ENCODE measurements around the gene PLXDC1. TPM values are rescaled to one million over a fixed set of nuclear protein-coding genes. Genes with fewer than 3 reads are reported as not detected.
"Not testable (repeated sequence)": the region's sequence is repeated elsewhere in the genome, so short reads cannot be mapped to it uniquely, and the experiment has no call there.

The PLXDC1 gene
- polyA plus RNA-seq, 2 donors, result 4.7 to 6.0 TPM

GRCh38 chr17:39139161-39139511, 12.3 kb downstream of the PLXDC1 start:
- 60 to 65% methylated on average over 2 of the region's 2 CpGs for WGBS, 2 donors
- H3K4me3 ChIP-seq (ENCODE audit: low read depth in 1 of 2, low read length in 2 of 2), result no peak overlapping the region
- no peaks in the 10 kb centered on the region for H3K27me3 ChIP-seq (ENCODE audit: control insufficient read depth in 1 of 2, insufficient read depth in 2 of 2, low read length in 2 of 2)
- H3K4me1 ChIP-seq (ENCODE audit: control insufficient read depth in 2 of 2, insufficient read depth in 2 of 2, low read length in 1 of 2), result peaks cover 3 to 9% of the 10 kb centered on the region in 2 donors
- H3K9me3 ChIP-seq (ENCODE audit: control insufficient read depth in 2 of 2, insufficient read depth in 1 of 2, low read depth in 1 of 2, low read length in 1 of 2), result no peaks in the 10 kb centered on the region
- no peaks in the 10 kb centered on the region for H3K36me3 ChIP-seq (ENCODE audit: control insufficient read depth in 2 of 2, insufficient read depth in 2 of 2, low read length in 1 of 2)
- H3K27ac ChIP-seq (ENCODE audit: low read depth in 2 of 2, low read length in 1 of 2), result no peak overlapping the region

DNA sequence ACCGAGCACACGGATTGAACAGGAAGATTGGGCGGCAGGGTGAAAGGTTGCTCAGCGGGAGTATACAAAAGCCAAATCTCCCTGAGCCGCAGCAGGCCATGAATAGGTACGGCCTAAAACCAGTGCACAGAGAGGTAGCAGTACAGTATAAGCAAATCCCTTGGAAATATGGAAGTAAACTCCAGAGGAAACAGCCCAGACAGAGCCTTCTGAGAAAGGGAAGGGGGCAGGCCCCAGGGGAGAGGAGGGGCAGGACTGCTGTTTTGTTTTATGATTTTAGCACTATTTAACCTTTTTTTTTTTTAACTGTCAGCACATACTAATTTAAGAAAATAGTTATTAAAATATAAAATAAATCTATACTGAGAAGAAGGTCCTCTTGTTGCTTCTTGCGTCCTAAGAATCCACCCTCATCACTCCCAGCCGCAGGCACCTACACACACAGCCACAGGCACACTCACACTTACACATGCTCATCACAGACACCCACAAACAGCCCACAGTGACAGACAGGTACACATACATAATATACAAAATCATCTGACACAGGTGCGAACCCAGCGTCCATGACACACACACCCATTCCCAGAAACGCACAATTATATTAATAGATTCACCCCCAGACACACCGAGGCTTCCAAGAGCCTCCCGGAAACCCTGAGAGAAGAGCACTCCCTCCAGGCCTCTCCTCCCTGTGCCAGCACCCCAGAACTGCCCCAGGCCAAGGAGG, 12.8 kb downstream of the PLXDC1 start:
- Histone ChIP-seq H3K4me1 (ENCODE audit: control insufficient read depth in 2 of 2, insufficient read depth in 2 of 2, low read length in 1 of 2) (peaks cover 2 to 6% of the 10 kb centered on the region in 2 donors), H3K9me3 (ENCODE audit: control insufficient read depth in 2 of 2, insufficient read depth in 1 of 2, low read depth in 1 of 2, low read length in 1 of 2) (no peaks in the 10 kb centered on the region), H3K27ac (ENCODE audit: low read depth in 2 of 2, low read length in 1 of 2) (no peak overlapping the region), H3K27me3 (ENCODE audit: control insufficient read depth in 1 of 2, insufficient read depth in 2 of 2, low read length in 2 of 2) (no peaks in the 10 kb centered on the region), H3K4me3 (ENCODE audit: low read depth in 1 of 2, low read length in 2 of 2) (no peak overlapping the region), H3K36me3 (ENCODE audit: control insufficient read depth in 2 of 2, insufficient read depth in 2 of 2, low read length in 1 of 2) (no peaks in the 10 kb centered on the region)
- 74 to 75% methylated on average over 13 of the region's 13 CpGs for WGBS, 2 donors

GRCh38 chr17:39134878-39135277, 16.6 kb downstream of the PLXDC1 start:
- Histone ChIP-seq H3K36me3 (ENCODE audit: control insufficient read depth in 2 of 2, insufficient read depth in 2 of 2, low read length in 1 of 2) (no peaks in the 10 kb centered on the region), H3K27me3 (ENCODE audit: control insufficient read depth in 1 of 2, insufficient read depth in 2 of 2, low read length in 2 of 2) (no peaks in the 10 kb centered on the region), H3K4me3 (ENCODE audit: low read depth in 1 of 2, low read length in 2 of 2) (no peak overlapping the region), H3K4me1 (ENCODE audit: control insufficient read depth in 2 of 2, insufficient read depth in 2 of 2, low read length in 1 of 2) (peaks cover 0 to 6% of the 10 kb centered on the region in 2 donors), H3K9me3 (ENCODE audit: control insufficient read depth in 2 of 2, insufficient read depth in 1 of 2, low read depth in 1 of 2, low read length in 1 of 2) (no peaks in the 10 kb centered on the region), H3K27ac (ENCODE audit: low read depth in 2 of 2, low read length in 1 of 2) (no peak overlapping the region)
- WGBS, 2 donors, result 68 to 73% methylated on average over 6 of the region's 6 CpGs

- 71 to 77% methylated on average over 7 of the region's 7 CpGs for WGBS, 2 donors
- Histone ChIP-seq H3K4me1 (ENCODE audit: control insufficient read depth in 2 of 2, insufficient read depth in 2 of 2, low read length in 1 of 2) (no peaks in the 10 kb centered on the region), H3K4me3 (ENCODE audit: low read depth in 1 of 2, low read length in 2 of 2) (no peak overlapping the region), H3K9me3 (ENCODE audit: control insufficient read depth in 2 of 2, insufficient read depth in 1 of 2, low read depth in 1 of 2, low read length in 1 of 2) (no peaks in the 10 kb centered on the region), H3K27me3 (ENCODE audit: control insufficient read depth in 1 of 2, insufficient read depth in 2 of 2, low read length in 2 of 2) (no peaks in the 10 kb centered on the region), H3K36me3 (ENCODE audit: control insufficient read depth in 2 of 2, insufficient read depth in 2 of 2, low read length in 1 of 2) (no peaks in the 10 kb centered on the region), H3K27ac (ENCODE audit: low read depth in 2 of 2, low read length in 1 of 2) (no peak overlapping the region)
Measured at GRCh38 chr17:39132192-39132610, 19.2 kb downstream of the PLXDC1 start.

- no peaks in the 10 kb centered on the region for H3K27me3 ChIP-seq (ENCODE audit: control insufficient read depth in 1 of 2, insufficient read depth in 2 of 2, low read length in 2 of 2)
- no peak overlapping the region for H3K4me3 ChIP-seq (ENCODE audit: low read depth in 1 of 2, low read length in 2 of 2)
- H3K4me1 ChIP-seq (ENCODE audit: control insufficient read depth in 2 of 2, insufficient read depth in 2 of 2, low read length in 1 of 2), result no peaks in the 10 kb centered on the region
- H3K36me3 ChIP-seq (ENCODE audit: control insufficient read depth in 2 of 2, insufficient read depth in 2 of 2, low read length in 1 of 2), result no peaks in the 10 kb centered on the region
- peak overlapping the region in 1 of 2 donors; percentile 53 for H3K27ac ChIP-seq (ENCODE audit: low read depth in 2 of 2, low read length in 1 of 2)
- no peaks in the 10 kb centered on the region for H3K9me3 ChIP-seq (ENCODE audit: control insufficient read depth in 2 of 2, insufficient read depth in 1 of 2, low read depth in 1 of 2, low read length in 1 of 2)
- WGBS, 2 donors, result 78 to 79% methylated on average over 6 of the region's 6 CpGs
Measured at GRCh38 chr17:39131616-39132015, 19.8 kb downstream of the PLXDC1 start.

DNA sequence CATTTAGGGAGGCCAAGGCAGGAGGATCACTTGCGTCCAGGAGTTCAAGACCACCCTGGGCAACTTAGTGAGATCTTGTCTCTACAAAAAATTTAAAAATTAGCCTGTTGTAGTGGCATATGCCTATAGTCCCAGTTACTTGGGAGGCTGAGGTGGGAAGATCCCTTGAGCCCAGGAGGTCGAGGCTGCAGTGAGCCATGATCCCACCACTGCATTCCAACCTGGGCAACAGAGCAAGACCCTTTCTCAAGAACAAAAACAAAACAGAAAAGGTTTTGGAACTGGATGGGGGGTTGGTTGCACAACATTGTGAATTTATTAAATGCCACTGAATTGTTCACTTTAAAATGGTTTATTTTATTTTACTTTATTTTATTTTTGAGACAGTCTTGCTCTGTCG, 21.2 kb downstream of the PLXDC1 start:
- H3K4me3 ChIP-seq (ENCODE audit: low read depth in 1 of 2, low read length in 2 of 2), result no peak overlapping the region
- no peaks in the 10 kb centered on the region for H3K36me3 ChIP-seq (ENCODE audit: control insufficient read depth in 2 of 2, insufficient read depth in 2 of 2, low read length in 1 of 2)
- 90 to 92% methylated on average over 3 of the region's 3 CpGs for WGBS, 2 donors
- H3K9me3 ChIP-seq (ENCODE audit: control insufficient read depth in 2 of 2, insufficient read depth in 1 of 2, low read depth in 1 of 2, low read length in 1 of 2), result no peaks in the 10 kb centered on the region
- H3K4me1 ChIP-seq (ENCODE audit: control insufficient read depth in 2 of 2, insufficient read depth in 2 of 2, low read length in 1 of 2), result no peaks in the 10 kb centered on the region
- no peak overlapping the region for H3K27ac ChIP-seq (ENCODE audit: low read depth in 2 of 2, low read length in 1 of 2)
- H3K27me3 ChIP-seq (ENCODE audit: control insufficient read depth in 1 of 2, insufficient read depth in 2 of 2, low read length in 2 of 2), result no peaks in the 10 kb centered on the region

DNA sequence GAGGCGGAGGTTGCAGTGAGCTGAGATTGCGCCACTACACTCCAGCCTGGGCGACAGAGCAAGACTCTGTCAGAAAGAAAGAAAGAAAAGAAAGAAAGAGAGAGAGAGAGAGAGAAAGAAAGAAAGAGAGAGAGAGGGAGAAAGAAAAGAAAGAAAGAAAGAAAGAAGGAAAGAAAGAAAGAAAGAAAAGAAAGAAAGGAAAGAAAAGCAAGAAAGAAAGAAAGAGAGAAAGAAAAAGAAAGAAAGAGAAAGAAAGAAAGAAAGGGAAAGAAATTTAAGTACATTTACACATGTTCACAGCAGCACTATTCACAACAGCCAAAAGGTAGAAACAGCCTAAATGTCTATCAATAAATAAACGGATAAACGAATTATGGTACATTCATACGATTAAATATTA, 21.9 kb downstream of the PLXDC1 start:
- not testable (repeated sequence) for H3K4me1 ChIP-seq (ENCODE audit: control insufficient read depth in 2 of 2, insufficient read depth in 2 of 2, low read length in 1 of 2); H3K9me3 ChIP-seq (ENCODE audit: control insufficient read depth in 2 of 2, insufficient read depth in 1 of 2, low read depth in 1 of 2, low read length in 1 of 2); H3K27me3 ChIP-seq (ENCODE audit: control insufficient read depth in 1 of 2, insufficient read depth in 2 of 2, low read length in 2 of 2); H3K27ac ChIP-seq (ENCODE audit: low read depth in 2 of 2, low read length in 1 of 2); H3K4me3 ChIP-seq (ENCODE audit: low read depth in 1 of 2, low read length in 2 of 2); H3K36me3 ChIP-seq (ENCODE audit: control insufficient read depth in 2 of 2, insufficient read depth in 2 of 2, low read length in 1 of 2)
- 77 to 97% methylated on average over 6 of the region's 6 CpGs for whole genome bisulfite sequencing, 2 donors

- Histone ChIP-seq H3K27ac (ENCODE audit: low read depth in 2 of 2, low read length in 1 of 2) (no peak overlapping the region), H3K4me1 (ENCODE audit: control insufficient read depth in 2 of 2, insufficient read depth in 2 of 2, low read length in 1 of 2) (peaks cover 0 to 2% of the 10 kb centered on the region in 2 donors), H3K4me3 (ENCODE audit: low read depth in 1 of 2, low read length in 2 of 2) (no peak overlapping the region), H3K27me3 (ENCODE audit: control insufficient read depth in 1 of 2, insufficient read depth in 2 of 2, low read length in 2 of 2) (no peaks in the 10 kb centered on the region), H3K9me3 (ENCODE audit: control insufficient read depth in 2 of 2, insufficient read depth in 1 of 2, low read depth in 1 of 2, low read length in 1 of 2) (no peaks in the 10 kb centered on the region), H3K36me3 (ENCODE audit: control insufficient read depth in 2 of 2, insufficient read depth in 2 of 2, low read length in 1 of 2) (no peaks in the 10 kb centered on the region)
- 71 to 72% methylated on average over 6 of the region's 6 CpGs for WGBS, 2 donors
Measured at GRCh38 chr17:39126436-39126835, 25.0 kb downstream of the PLXDC1 start.

GRCh38 chr17:39125143-39125875, 26.1 kb downstream of the PLXDC1 start:
- Histone ChIP-seq H3K27me3 (ENCODE audit: control insufficient read depth in 1 of 2, insufficient read depth in 2 of 2, low read length in 2 of 2) (no peaks in the 10 kb centered on the region), H3K27ac (ENCODE audit: low read depth in 2 of 2, low read length in 1 of 2) (no peak overlapping the region), H3K4me1 (ENCODE audit: control insufficient read depth in 2 of 2, insufficient read depth in 2 of 2, low read length in 1 of 2) (peaks cover 0 to 2% of the 10 kb centered on the region in 2 donors), H3K36me3 (ENCODE audit: control insufficient read depth in 2 of 2, insufficient read depth in 2 of 2, low read length in 1 of 2) (no peaks in the 10 kb centered on the region), H3K9me3 (ENCODE audit: control insufficient read depth in 2 of 2, insufficient read depth in 1 of 2, low read depth in 1 of 2, low read length in 1 of 2) (no peaks in the 10 kb centered on the region), H3K4me3 (ENCODE audit: low read depth in 1 of 2, low read length in 2 of 2) (no peak overlapping the region)
- WGBS, 2 donors, result 87 to 93% methylated on average over 2 of the region's 2 CpGs

DNA sequence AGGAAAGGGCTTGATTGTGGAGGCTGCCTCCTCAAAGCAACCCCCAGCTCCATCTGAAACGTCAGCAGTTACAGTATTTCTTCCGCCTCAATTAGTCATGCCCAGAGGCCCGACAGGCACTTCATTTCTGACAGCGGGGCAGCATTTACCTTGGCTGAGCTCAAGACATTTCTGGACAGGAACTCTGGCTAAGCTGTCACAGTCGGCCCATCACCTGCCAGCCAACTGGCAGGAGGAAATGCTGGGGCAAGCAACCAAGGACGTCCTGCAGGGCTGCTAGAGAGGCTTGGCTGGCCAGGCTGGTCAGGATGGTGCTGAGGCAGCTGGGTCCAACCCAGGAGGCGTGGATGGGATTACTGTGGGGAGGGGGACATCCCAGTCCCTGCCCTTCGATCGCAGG, 27.8 kb downstream of the PLXDC1 start:
- H3K36me3 ChIP-seq (ENCODE audit: control insufficient read depth in 2 of 2, insufficient read depth in 2 of 2, low read length in 1 of 2), result no peaks in the 10 kb centered on the region
- no peak overlapping the region for H3K27ac ChIP-seq (ENCODE audit: low read depth in 2 of 2, low read length in 1 of 2)
- 49 to 67% methylated on average over 9 of the region's 9 CpGs for WGBS, 2 donors
- no peak overlapping the region for H3K4me3 ChIP-seq (ENCODE audit: low read depth in 1 of 2, low read length in 2 of 2)
- H3K27me3 ChIP-seq (ENCODE audit: control insufficient read depth in 1 of 2, insufficient read depth in 2 of 2, low read length in 2 of 2), result no peaks in the 10 kb centered on the region
- no peaks in the 10 kb centered on the region for H3K9me3 ChIP-seq (ENCODE audit: control insufficient read depth in 2 of 2, insufficient read depth in 1 of 2, low read depth in 1 of 2, low read length in 1 of 2)
- peaks cover 0 to 2% of the 10 kb centered on the region in 2 donors for H3K4me1 ChIP-seq (ENCODE audit: control insufficient read depth in 2 of 2, insufficient read depth in 2 of 2, low read length in 1 of 2)
